GM12891 (cell line): Measurements from ENCODE around the gene SLC5A1.

ENCODE experiments used
- POLR2A ChIP-seq: IDR thresholded peaks from 2 replicates; pipeline ENCODE4 v1.6.1; 2011; ENCODE audit warnings: low read depth, low read length, control low read depth
- POLR2AphosphoS5 ChIP-seq: IDR thresholded peaks from 2 replicates; pipeline ENCODE4 v1.6.1; 2011; ENCODE audit warnings: low read depth, low read length, control low read depth

DNA sequence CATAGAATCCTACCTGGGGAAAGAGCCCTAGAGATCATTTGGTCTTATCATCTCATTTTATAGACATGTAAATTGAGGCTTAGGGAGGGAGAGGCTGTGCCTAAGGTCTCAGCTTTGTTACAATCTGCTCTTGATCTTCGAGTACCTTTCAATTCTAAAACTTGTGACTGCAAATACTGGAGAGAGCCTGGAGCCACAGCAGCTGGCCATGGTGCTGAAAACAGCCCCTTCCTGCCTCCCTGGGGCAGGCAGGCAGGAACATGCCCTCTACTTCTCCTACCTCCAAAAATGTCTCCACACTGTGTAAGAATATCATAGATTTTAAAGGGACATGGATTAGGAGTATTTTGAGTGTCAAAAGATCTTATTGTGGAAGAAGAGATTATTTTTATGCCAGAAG is 63.9 kb downstream of the SLC5A1 start:
- TF ChIP-seq POLR2A = no peak
- no peak for TF ChIP-seq POLR2AphosphoS5
